ENCODE measurements around the gene GOLGA8F.
"Not testable (repeated sequence)": the region's sequence is repeated elsewhere in the genome, so short reads cannot be mapped to it uniquely, and the experiment has no call there.

GOLGA8F gene, protein sequence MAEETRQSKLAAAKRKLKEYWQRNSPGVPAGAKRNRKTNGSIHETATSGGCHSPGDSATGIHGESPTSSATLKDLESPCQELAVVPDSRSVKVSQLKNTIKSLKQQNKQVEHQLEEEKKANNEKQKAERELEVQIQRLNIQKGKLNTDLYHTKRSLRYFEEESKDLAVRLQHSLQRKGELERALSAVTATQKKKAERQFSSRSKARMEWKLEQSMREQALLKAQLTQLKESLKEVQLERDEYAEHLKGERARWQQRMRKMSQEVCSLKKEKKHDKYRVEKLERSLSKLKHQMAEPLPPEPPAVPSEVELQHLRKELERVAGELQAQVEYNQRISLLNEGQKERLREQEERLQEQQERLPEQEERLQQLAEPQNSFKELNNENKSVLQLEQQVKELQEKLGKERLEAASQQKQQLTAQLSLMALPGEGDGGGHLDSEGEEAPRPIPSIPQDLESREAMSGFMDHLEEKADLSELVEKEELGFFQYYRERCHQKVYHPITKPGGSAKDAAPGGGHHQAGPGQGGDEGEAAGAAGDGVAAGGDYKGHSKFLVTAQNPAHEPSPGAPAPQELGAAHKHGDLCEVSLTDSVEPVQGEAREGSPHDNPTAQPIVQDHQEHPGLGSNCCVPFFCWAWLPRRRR

DNA sequence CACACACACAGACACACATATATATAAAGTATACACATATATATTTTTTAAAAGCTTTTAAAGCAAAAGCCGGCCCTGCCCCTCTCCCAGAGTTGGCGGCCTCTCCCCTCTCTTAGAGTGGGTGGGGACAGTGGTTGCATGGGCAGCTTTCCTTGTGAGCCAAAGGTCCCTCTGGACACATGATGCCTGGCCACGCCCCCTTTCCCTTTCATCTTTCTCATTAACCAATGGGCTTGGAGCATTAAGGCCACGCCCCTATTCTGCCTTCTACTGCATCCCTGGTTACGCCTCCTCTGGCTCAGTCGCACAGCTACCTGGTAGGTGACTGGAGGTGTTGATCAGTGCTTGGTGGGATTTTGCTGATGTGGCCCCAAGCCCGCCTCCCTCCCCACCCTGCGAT is at the start of gene GOLGA8F:
TSS of gene GOLGA8F (plus strand) at position 301 of the 400 bp plus-strand sequence. CDS start at position 399, 98 bp downstream.
- not testable (repeated sequence) for DNase-seq (ENCODE audit: extremely low spot score, insufficient read length, low read depth)

DNA sequence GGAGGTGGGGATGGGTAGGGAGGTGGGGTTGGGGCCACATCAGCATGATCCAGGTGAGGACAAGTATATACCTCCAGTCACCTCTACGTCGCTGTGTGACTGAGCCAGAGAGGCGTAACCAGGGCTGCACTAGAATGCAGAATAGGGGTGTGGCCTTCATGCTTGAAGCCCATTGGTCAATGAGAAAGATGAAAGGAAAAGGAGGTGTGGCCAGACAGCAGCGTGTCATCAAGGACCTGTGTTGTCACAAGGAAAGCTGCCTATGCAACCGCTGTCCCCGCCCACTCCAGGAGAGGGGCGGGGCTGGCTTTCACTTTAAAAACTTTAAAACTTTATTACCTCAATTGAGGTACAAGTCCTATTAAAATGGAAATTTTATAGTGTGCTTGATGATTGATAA is 20.5 kb upstream of the GOLGA8F start, which contains the start of gene GOLGA6L24:
TSS of gene GOLGA6L24 (minus strand) at position 101 of the 400 bp plus-strand sequence. CDS start at position 40, 61 bp downstream.
- FAIRE-seq; DNase-seq (ENCODE audit: extremely low spot score, insufficient read length, low read depth): not testable (repeated sequence)

More for the DNA sequence above, at the start of gene GOLGA8F:
- FAIRE-seq, result not testable (repeated sequence)

DNA sequence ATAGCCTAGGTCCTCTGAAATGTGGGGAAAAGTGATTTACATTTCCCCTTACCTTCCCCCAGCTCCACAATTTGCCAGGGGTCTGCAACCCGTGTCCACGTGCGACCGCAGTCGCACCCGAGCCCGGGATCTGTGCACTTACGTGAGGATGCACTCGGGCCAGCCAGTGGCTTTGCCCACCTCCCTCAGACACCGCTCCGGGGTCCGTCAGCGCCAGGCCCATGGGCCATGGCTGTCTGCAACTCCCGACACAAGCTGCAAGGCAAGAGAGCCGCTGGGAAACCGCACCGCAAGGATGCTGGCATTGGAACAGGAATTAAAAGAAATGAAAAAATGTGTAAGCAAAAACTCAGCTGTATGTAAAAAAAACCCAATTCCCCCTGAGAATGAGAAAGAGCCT is 13.0 kb upstream of the GOLGA8F start:
- DNase-seq (ENCODE audit: extremely low spot score, insufficient read length, low read depth); FAIRE-seq: not testable (repeated sequence)

DNA sequence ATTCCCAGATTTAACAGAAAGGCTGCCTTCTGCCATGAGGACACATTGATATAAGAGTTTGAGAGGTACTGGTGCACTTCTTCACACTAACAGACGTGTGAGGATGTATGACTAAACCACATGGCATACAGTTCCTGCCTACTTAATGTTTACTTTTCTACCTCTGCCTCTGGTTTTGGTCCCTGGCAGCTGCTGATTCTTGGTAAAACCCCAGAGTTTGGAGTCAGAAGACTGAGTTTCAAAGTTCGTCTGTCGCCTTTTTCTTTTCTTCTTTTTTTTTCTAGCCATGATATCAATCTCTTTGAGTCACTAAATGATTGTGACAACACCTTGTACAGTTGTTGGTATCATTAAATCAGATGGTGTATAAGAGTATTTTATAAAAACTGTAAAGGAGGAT is 1.6 kb downstream of the GOLGA8F start:
- not testable (repeated sequence) for FAIRE-seq; DNase-seq (ENCODE audit: extremely low spot score, insufficient read length, low read depth)

DNA sequence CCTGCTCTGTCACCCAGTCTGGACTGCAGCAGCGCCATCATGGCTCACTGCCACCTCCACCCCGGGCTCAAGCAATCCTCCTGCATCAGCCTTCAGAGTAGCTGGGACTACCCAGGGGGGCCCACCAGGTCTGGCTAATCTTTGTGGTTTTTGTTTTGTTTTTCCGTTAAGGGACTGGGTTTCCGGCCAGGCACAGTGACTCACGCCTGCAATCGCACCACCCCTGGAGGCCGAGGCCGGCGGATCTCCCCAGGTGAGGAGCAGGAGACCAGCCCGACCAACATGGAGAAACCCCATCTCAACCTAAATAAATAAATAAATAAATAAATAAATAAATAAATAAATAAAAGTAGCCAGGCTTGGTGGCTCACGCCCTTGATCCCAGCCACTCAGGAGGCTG is 17.6 kb downstream of the GOLGA8F start:
- not testable (repeated sequence) for FAIRE-seq; DNase-seq (ENCODE audit: extremely low spot score, insufficient read length, low read depth)

DNA sequence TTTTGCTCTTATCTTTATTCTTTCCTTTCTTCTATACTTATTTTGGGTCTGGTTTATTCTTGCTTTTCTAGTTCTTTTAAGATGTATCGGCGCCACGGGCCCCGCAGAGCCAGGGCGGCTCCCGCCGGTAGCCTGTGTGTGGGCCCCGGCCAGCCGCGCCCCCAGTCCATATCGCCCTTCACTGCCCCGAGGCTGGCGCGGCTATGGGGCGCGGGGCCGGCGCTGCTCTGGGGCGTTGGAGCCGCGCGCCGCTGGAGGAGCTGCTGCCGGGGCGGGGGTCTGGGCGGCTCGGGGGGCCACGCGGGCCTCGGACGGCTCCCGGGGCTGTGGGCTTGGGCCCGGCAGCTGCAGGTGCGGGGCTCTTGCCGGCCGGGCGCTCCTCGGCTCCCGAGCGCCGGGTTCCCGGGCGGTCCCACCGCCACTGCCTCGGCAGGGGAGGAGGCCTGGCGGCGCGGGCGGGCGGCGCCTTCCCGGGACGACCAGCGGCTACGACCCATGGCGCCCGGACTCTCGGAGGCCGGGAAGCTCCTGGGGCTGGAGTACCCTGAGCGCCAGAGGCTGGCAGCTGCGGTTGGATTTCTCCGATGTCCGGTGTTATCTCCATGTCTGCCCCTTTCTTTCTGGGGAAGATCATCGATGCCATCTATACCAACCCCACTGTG is 24.4 kb downstream of the GOLGA8F start:
- DNase-seq (ENCODE audit: extremely low spot score, insufficient read length, low read depth); FAIRE-seq: not testable (repeated sequence)

DNA sequence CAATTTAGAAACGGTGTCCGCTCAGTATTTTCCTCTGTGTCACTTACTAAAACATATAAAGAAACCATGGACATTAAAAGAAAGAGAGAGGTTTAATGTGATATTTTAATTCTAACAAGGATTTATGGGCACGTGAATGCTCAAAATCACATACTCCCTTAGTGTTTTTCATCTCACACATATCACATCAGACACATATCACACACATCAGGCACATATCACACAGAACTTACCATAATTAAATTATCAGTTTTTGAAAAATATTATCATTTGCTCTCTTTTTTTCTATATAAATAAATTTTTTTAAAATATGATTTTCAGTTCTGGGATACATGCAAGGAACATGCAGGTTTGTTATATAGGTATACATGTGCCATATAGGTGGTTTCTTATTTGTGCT is 42.0 kb downstream of the GOLGA8F start:
- not testable (repeated sequence) for DNase-seq (ENCODE audit: extremely low spot score, insufficient read length, low read depth); FAIRE-seq

DNA sequence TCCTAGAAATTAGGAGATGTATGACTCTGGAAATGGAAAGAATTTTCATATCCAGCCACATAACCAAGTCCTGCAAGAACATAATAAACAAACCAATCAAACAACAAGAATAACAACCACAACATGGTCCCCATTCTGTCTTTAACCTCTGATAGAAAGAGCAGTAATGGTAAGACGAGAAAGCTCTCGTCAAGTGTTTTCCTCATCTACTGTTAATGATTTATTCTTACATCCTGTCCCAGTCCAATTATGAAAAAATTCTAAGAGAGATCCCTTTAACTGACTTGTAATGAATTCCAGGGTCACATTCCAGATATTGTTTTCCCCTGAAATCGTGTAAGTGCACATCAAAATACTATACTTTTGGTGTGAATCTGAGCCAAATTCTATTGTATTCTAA is 57.1 kb downstream of the GOLGA8F start:
- not testable (repeated sequence) for DNase-seq (ENCODE audit: extremely low spot score, insufficient read length, low read depth); FAIRE-seq
